ENCODE measurements around the gene CYBRD1.
"Not testable (repeated sequence)": the region's sequence is repeated elsewhere in the genome, so short reads cannot be mapped to it uniquely, and the experiment has no call there.

Gene CYBRD1

GRCh38 chr2:171522052-171522787 is at the start of gene CYBRD1:
TSS of gene CYBRD1 (plus strand) at chr2:171522474. CDS start at chr2:171522546, 72 bp downstream.
- no peak for DNase-seq (ENCODE audit: low read depth)

DNA sequence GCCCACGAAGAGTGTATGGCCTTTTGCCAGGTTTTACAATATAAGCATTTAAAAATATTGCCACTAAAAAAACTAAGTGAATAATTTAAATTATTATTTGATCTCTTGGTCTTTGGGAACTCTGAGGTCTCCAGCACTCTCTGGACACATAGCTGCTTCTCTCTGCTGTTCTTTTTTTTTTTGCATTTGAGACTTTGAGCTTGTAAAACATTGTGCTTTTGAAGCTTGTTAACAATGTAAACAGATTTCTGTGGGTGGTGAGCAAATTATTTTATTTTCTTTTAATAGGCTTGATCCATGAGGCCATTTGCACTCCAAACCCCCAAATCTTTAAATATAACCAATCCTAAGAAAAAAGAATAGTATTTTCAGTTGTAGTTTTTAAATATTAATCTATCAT is 46.3 kb upstream of the CYBRD1 start:
- DNase-seq (ENCODE audit: low read depth) = no peak

- no peak for DNase-seq (ENCODE audit: low read depth)
Measured at GRCh38 chr2:171478345-171478744, 43.9 kb upstream of the CYBRD1 start.

DNA sequence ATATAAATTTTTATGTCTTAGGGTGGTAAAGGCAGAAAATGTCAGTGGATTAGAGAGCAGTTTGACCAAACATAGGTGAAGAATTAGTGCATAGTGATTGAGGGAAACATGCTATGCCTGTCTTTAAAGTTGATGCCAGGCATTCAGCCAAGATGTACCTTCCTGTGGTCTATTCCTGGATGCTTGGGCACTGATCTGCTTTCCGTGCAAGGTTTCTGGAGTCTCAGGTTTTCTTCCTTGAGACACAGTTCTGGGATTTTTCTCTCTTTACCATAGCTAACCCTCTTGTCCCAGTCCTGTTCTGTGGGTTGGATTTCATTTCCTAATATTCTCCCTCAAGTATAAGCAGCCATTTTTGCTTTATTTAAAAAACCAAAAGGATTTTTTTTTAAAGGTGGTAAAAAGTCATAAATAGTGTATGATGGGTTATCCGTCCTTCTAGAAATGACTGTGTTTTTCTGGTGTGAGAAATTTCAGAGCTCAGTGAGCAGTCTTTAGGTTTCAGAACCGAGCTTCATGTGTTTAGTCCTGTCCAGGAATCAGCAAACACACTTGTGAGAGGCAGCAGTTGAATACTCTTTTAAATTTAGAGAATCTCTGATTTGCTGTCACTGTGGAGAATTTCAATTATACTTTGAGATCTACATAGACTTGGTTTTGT is 43.0 kb upstream of the CYBRD1 start:
- no peak for DNase-seq (ENCODE audit: low read depth)

DNA sequence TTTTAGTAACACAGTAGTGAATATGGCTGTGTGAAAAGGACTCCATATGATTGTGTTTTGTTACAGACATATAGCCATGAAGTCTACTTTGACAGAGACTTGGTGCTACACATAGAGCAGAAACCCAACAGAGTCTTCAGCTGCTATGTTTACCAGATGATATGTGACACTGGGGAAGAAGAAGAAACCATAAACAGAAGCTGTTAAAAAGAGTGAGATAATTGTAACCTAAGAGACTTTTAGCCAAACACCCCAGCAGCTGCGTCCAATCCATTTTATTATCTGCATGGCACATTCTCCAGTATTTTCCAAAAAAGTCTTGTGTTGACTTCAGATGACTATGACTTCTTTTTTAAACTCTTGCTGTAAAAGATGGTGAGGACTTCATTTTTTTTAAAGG is 41.4 kb upstream of the CYBRD1 start:
- DNase-seq (ENCODE audit: low read depth) = no peak

DNA sequence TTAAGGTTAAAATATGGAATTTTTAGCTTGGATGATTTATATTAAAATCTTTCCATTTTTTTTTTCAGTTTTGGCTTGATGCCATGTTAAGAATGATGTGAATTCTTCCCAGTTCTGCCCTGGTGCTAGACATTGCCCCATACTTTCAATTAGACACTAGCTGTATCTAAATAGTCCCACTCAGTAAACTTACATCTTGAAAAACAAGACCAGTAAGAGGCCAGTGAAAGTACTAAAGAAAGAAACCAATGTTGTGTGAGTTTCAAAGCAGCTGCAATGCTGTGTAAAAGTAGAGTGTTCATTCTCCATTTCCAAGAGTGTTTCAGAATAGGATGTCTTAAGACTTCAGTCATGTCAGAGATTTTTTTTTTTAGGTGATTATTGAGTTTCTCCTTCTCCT is 40.0 kb upstream of the CYBRD1 start:
- DNase-seq (ENCODE audit: low read depth) = no peak

DNA sequence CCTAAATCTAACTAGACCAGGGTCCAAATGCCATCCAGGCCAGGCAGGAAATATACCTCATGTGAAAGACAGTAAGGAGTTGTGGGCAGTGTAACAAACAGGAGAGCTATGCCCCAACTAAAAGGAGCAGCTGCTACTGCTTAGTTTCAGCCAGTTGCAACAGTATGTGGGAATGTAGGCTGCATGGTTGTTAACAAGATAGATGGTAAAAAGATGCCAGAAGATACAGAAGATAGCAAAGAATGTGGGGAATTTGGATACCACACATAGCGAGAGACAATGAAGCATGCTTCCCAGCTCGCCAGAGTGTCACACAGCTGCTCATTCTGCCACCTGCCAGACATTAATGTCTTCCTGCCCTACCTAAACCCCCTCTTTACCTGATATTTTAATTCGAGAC is 39.4 kb upstream of the CYBRD1 start:
- no peak for DNase-seq (ENCODE audit: low read depth)

- DNase-seq (ENCODE audit: low read depth) = no peak
Measured at GRCh38 chr2:171483793-171484192, 38.5 kb upstream of the CYBRD1 start.

- DNase-seq (ENCODE audit: low read depth) = no peak
Measured at GRCh38 chr2:171485116-171485515, 37.2 kb upstream of the CYBRD1 start.

DNA sequence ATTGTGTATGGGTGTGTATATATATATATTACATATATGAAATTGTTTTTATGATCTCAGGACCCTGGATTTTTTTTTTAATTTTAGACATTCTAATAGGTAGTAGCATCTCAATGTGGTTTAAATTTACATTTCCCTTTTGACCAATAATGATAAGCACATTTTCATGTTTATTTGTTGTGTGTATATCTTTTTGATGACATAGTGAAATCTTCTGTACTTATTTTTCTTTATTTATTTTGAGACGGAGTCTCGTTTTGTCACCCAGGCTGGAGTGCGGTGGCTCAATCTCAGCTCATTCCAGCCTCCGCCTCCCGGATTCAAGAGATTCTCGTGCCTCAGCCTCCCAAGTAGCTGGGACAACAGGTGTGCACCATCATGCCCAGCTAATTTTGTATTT is 35.1 kb upstream of the CYBRD1 start:
- no peak for DNase-seq (ENCODE audit: low read depth)

GRCh38 chr2:171487803-171488259 is 34.4 kb upstream of the CYBRD1 start:
- DNase-seq (ENCODE audit: low read depth) = no peak

DNA sequence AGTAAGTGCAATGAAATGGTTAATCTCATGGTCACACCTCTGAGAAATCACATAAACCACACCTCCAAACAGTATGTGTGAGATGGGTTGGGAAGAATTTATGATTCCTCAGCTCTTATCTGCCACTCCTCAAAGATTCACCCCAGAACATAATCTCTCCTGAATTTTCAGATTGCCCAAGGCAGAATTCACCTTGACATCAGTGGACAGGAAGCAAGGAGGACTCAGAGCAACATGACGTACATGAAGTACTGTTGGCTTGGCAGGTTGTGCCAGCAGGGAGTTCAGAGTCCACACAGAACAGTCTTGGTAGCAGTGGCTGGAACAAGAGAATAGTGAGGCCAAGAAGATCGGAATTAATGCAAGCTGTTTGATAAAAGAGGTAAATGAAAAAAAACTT is 31.7 kb upstream of the CYBRD1 start:
- DNase-seq (ENCODE audit: low read depth) = no peak

DNA sequence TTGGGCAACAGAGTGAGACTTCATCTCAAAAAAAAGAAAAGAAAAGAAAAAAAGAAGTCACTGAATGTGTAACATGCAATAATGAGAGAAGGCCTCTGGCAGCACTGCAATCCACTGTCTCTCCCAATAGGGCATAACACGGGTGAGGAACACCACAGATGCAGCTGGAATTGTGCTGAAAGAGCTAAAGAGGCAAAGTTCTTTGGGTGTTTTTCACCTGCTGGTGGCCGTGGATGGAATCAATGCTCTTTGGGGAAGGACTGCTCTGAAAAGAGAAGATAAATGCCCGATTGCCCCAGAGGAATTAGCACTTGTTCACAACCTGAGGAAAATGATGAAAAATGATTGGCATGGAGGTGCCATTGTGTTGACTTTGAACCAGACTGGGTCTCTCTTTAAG is 31.0 kb upstream of the CYBRD1 start:
- DNase-seq (ENCODE audit: low read depth) = no peak

DNA sequence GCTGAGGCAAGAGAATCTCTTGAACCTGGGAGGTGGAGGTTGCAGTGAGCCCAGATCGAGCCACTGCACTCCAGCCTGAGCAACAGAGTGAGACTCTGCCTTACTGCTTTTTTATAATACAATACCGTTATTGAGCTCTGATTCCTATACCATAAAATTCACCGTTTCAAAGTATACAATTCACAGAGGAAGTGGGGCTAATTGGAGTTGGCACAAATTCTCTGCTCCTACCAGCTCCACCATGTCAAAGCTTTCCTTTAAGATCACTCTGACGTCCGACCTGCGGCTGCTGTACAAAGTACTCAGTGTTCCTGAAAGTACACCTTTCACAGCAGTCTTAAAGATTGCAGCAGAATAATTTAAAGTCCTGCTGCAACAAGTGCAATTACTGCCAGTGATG is 29.6 kb upstream of the CYBRD1 start:
- no peak for DNase-seq (ENCODE audit: low read depth)

- not testable (repeated sequence) for DNase-seq (ENCODE audit: low read depth)
Measured at GRCh38 chr2:171497664-171498063, 24.6 kb upstream of the CYBRD1 start.

DNA sequence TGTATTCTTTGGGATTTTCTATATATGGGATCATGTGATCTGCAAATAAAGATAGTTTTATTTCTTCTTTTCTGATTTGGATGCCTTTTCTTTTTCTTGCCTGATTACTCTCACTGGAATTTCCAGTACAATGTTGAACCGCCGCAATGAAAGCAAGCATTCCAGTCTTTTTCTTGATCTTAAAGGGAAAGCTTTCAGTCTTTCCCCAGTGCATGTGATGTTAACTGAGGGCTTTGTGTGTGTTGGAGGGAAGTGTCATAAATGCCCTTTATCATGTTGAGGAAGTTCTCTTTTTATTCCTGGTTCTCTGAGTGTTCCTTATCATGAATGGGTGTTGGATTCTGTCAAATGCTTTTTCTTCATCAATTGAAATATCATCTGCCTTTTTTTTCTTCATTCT is 16.9 kb upstream of the CYBRD1 start:
- no peak for DNase-seq (ENCODE audit: low read depth)

DNA sequence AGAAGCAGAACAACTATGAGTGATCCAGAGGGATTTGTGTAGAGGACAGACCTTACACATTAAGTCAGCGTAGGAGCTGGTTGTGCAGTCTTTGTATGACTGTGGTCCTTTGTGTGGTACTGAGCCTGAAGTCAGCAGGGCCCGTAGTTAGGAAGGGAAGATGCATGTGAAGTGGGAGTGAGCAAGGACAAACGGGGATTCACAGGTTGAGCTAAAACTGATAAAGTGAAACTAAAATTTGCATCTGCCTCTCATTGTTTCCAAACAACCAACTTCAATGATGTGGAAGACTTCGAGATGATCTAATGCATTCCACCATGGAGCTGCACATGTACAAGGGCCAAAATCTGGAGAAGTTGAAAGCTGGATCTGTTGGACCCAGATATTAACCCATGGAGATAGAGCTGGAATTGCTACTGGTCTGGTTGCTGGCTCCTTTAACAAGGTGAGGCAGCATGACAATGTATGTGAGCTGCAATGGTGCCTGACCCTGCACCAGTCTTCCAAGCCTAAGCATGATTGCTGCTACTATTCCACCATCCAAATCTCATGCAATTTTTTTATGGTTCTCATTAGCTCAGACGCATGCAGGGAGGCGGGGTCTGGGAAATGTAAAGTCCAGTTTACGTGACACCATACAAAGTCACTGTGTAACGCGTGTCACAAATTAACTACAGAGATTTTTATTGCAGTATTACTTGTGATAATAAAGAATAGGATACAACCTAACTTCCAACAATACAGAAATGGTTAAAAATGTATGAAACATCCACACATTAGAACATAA is 12.1 kb upstream of the CYBRD1 start:
- no peak for DNase-seq (ENCODE audit: low read depth)

DNA sequence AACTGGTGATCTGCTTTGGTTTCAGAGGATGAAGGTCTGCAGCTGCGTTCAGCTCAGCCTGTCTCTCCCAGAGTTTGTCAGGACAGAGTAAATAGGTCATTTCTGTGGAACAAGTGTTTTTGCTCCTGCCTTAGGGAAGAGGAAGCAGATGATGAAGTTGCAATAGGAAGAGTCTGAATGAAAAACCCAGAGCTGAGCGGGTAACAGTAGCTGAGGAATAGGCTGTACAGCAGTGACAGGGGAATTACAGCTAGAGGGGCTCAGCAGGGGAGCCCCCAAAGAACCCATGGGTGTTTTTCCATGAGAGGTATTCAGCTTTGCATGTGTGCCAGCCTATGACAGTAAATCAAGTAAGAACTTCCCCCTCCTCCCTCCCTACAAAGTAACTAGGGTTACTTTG is 10.3 kb upstream of the CYBRD1 start:
- DNase-seq (ENCODE audit: low read depth) = no peak

- no peak for DNase-seq (ENCODE audit: low read depth)
Measured at GRCh38 chr2:171512683-171513195, 9.5 kb upstream of the CYBRD1 start.

GRCh38 chr2:171513719-171514160 is 8.5 kb upstream of the CYBRD1 start:
- DNase-seq (ENCODE audit: low read depth) = no peak

GRCh38 chr2:171514908-171515582 is 7.2 kb upstream of the CYBRD1 start:
- DNase-seq (ENCODE audit: low read depth) = no peak

- no peak for DNase-seq (ENCODE audit: low read depth)
Measured at GRCh38 chr2:171515672-171516298, 6.5 kb upstream of the CYBRD1 start.

Measured in HS-27A (cell line).